Measurements from ENCODE around the gene BLTP3A.
"Not testable (repeated sequence)": the region's sequence is repeated elsewhere in the genome, so short reads cannot be mapped to it uniquely, and the experiment has no call there.

BLTP3A gene

GRCh38 chr6:34810017-34810882 is 18.4 kb downstream of the BLTP3A start:
- H3K9ac ChIP-seq (ENCODE audit: insufficient read length, low read depth): no peak overlapping the region
- no peaks in the 10 kb centered on the region for H3K27me3 ChIP-seq (ENCODE audit: insufficient read depth, insufficient read length)
- H3K9me3 ChIP-seq (ENCODE audit: insufficient read depth, low read length): no peaks in the 10 kb centered on the region
- no peak overlapping the region for H3K4me3 ChIP-seq (ENCODE audit: insufficient read length, low read depth)
- no peaks in the 10 kb centered on the region for H3K36me3 ChIP-seq (ENCODE audit: insufficient read depth, insufficient read length, low read length)
- H3K4me1 ChIP-seq (ENCODE audit: insufficient read depth, insufficient read length): peaks cover 2% of the 10 kb centered on the region
- DNase-seq (ENCODE audit: low read depth, low spot score): no peak
- TF ChIP-seq SUZ12 (IDR thresholded peaks at IDR 0.05; ENCODE audit: extremely low read depth, insufficient read depth, insufficient read length) (no peak), ZNF274 (IDR thresholded peaks at IDR 0.05; ENCODE audit: low read depth, low read length) (no peak), YY1 (IDR thresholded peaks at IDR 0.05; ENCODE audit: insufficient read depth, insufficient read length) (no peak)

- no peak for TF ChIP-seq ZNF274 (IDR thresholded peaks at IDR 0.05; ENCODE audit: low read depth, low read length)
- no peak for TF ChIP-seq YY1 (IDR thresholded peaks at IDR 0.05; ENCODE audit: insufficient read depth, insufficient read length)
- TF ChIP-seq SUZ12 (IDR thresholded peaks at IDR 0.05; ENCODE audit: extremely low read depth, insufficient read depth, insufficient read length): no peak
- Histone ChIP-seq H3K9ac (ENCODE audit: insufficient read length, low read depth) (no peak overlapping the region), H3K36me3 (ENCODE audit: insufficient read depth, insufficient read length, low read length) (no peaks in the 10 kb centered on the region), H3K4me1 (ENCODE audit: insufficient read depth, insufficient read length) (peaks cover 2% of the 10 kb centered on the region), H3K27me3 (ENCODE audit: insufficient read depth, insufficient read length) (no peaks in the 10 kb centered on the region), H3K4me3 (ENCODE audit: insufficient read length, low read depth) (no peak overlapping the region), H3K9me3 (ENCODE audit: insufficient read depth, low read length) (no peaks in the 10 kb centered on the region)
- no peak for DNase-seq (ENCODE audit: low read depth, low spot score)
These were observed 19.2 kb downstream of the BLTP3A start for GRCh38 chr6:34810936-34811632.

- no peaks in the 10 kb centered on the region for H3K36me3 ChIP-seq (ENCODE audit: insufficient read depth, insufficient read length, low read length)
- H3K9me3 ChIP-seq (ENCODE audit: insufficient read depth, low read length): no peaks in the 10 kb centered on the region
- TF ChIP-seq SUZ12 (IDR thresholded peaks at IDR 0.05; ENCODE audit: extremely low read depth, insufficient read depth, insufficient read length) (no peak), YY1 (IDR thresholded peaks at IDR 0.05; ENCODE audit: insufficient read depth, insufficient read length) (no peak), ZNF274 (IDR thresholded peaks at IDR 0.05; ENCODE audit: low read depth, low read length) (no peak)
- no peak overlapping the region for H3K4me3 ChIP-seq (ENCODE audit: insufficient read length, low read depth)
- no peak for DNase-seq (ENCODE audit: low read depth, low spot score)
- H3K27me3 ChIP-seq (ENCODE audit: insufficient read depth, insufficient read length): no peaks in the 10 kb centered on the region
- H3K4me1 ChIP-seq (ENCODE audit: insufficient read depth, insufficient read length): no peaks in the 10 kb centered on the region
- H3K9ac ChIP-seq (ENCODE audit: insufficient read length, low read depth): no peak overlapping the region
These were observed 21.3 kb downstream of the BLTP3A start for GRCh38 chr6:34813028-34813713.

GRCh38 chr6:34816635-34817301 is 24.9 kb downstream of the BLTP3A start:
- Histone ChIP-seq H3K27me3 (ENCODE audit: insufficient read depth, insufficient read length) (no peaks in the 10 kb centered on the region), H3K4me1 (ENCODE audit: insufficient read depth, insufficient read length) (no peaks in the 10 kb centered on the region), H3K9me3 (ENCODE audit: insufficient read depth, low read length) (no peaks in the 10 kb centered on the region), H3K4me3 (ENCODE audit: insufficient read length, low read depth) (no peak overlapping the region), H3K36me3 (ENCODE audit: insufficient read depth, insufficient read length, low read length) (peaks cover 2% of the 10 kb centered on the region), H3K9ac (ENCODE audit: insufficient read length, low read depth) (no peak overlapping the region)
- TF ChIP-seq ZNF274 (IDR thresholded peaks at IDR 0.05; ENCODE audit: low read depth, low read length) (no peak), SUZ12 (IDR thresholded peaks at IDR 0.05; ENCODE audit: extremely low read depth, insufficient read depth, insufficient read length) (no peak), YY1 (IDR thresholded peaks at IDR 0.05; ENCODE audit: insufficient read depth, insufficient read length) (no peak)
- no peak for DNase-seq (ENCODE audit: low read depth, low spot score)

- Histone ChIP-seq H3K4me1 (ENCODE audit: insufficient read depth, insufficient read length) (no peaks in the 10 kb centered on the region), H3K9me3 (ENCODE audit: insufficient read depth, low read length) (no peaks in the 10 kb centered on the region), H3K4me3 (ENCODE audit: insufficient read length, low read depth) (no peak overlapping the region), H3K36me3 (ENCODE audit: insufficient read depth, insufficient read length, low read length) (peaks cover 4% of the 10 kb centered on the region), H3K27me3 (ENCODE audit: insufficient read depth, insufficient read length) (no peaks in the 10 kb centered on the region), H3K9ac (ENCODE audit: insufficient read length, low read depth) (no peak overlapping the region)
- no peak for DNase-seq (ENCODE audit: low read depth, low spot score)
- TF ChIP-seq ZNF274 (IDR thresholded peaks at IDR 0.05; ENCODE audit: low read depth, low read length): no peak
- TF ChIP-seq YY1 (IDR thresholded peaks at IDR 0.05; ENCODE audit: insufficient read depth, insufficient read length): no peak
- TF ChIP-seq SUZ12 (IDR thresholded peaks at IDR 0.05; ENCODE audit: extremely low read depth, insufficient read depth, insufficient read length): no peak
These were observed 25.6 kb downstream of the BLTP3A start for GRCh38 chr6:34817446-34817845.

GRCh38 chr6:34818872-34819570 is 27.1 kb downstream of the BLTP3A start:
- DNase-seq (ENCODE audit: low read depth, low spot score); H3K9ac ChIP-seq (ENCODE audit: insufficient read length, low read depth); H3K4me3 ChIP-seq (ENCODE audit: insufficient read length, low read depth); H3K9me3 ChIP-seq (ENCODE audit: insufficient read depth, low read length); H3K4me1 ChIP-seq (ENCODE audit: insufficient read depth, insufficient read length); H3K27me3 ChIP-seq (ENCODE audit: insufficient read depth, insufficient read length): not testable (repeated sequence)
- H3K36me3 ChIP-seq (ENCODE audit: insufficient read depth, insufficient read length, low read length): peaks cover 14% of the 10 kb centered on the region
